ENCODE data around the gene STAC.
A peak's percentile ranks its signal among the peaks of the same experiment; 100 is the strongest.

The STAC gene, protein sequence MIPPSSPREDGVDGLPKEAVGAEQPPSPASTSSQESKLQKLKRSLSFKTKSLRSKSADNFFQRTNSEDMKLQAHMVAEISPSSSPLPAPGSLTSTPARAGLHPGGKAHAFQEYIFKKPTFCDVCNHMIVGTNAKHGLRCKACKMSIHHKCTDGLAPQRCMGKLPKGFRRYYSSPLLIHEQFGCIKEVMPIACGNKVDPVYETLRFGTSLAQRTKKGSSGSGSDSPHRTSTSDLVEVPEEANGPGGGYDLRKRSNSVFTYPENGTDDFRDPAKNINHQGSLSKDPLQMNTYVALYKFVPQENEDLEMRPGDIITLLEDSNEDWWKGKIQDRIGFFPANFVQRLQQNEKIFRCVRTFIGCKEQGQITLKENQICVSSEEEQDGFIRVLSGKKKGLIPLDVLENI

DNA sequence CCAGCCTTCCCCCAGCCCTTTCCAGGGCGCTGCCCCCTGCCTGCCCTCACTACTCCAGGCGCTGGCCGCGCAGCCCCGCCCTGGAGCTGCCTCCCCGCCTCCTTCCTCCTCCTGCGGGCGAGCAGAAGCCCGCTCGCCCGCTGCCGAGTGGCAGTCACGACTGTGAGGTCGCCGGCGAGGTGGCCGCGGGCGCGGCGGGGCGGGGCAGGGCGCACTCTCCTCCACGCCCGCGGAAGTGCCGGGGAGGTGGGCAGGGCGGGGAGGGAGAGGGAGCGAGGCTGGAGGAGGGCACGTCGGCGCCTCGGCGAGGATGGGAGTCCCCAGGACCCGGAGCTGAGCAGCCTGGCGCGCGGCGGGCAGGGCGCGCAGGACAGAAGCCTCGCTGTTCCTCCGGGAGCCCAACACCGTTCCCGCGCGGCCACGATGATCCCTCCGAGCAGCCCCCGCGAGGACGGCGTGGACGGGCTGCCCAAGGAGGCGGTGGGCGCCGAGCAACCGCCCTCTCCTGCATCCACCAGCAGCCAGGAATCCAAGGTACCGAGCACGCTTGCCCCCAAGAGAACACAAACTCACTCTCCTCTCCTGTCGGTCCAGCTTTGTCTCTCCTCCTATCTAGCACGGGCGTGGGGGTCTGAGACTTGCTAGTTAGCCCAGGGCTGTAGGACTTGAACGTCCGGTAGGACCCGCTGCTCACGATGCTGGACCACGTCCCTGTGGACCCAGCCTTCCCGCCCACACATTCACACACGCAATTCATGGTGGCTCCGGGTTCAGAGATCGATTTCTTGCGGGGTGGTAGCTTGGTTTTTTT is at the start of gene STAC:
STAC (plus strand) TSS at position 284 of the 811 bp plus-strand sequence; CDS start at position 424, 140 bp downstream.
- peak; percentile 52 for DNase-seq (ENCODE audit: low read depth)

DNA sequence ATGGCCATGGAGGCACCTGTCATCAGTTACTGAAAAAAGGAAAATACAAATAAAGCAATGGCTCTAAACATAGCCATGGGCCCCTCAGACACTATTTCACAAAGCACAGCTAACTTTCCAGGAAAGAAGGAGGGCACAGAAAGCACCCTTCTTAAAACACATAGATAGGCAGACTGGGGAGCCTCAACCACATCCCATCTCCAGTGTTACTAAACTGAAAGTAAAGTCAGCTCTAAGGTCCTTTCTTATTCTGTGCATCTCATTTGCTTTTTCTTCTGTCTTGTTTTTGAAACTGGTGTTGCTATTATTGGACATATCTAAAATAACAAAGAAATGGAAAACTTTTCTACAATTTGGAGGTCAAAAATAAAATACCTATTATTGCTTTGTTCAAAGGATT is 48.2 kb upstream of the STAC start:
- no peak for DNase-seq (ENCODE audit: low read depth)

DNA sequence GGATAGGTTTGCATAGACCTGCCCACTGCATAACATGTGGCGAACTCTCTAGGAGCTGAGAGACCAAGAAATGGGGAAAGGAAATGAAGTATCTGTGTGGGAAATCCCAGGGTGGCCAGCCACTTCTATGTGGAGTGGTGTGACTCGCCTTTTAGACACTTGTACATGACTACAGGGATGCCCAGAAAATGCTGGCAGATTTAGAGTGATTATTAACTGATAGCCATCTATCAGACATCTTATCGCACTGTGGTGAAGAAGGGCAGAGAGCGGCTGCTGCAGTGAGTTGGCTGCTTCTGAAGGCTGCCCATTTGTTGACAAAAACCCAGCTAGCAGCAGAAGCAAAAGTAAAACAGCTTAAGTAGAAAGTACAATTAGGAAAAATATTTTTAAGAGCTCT is 18.1 kb upstream of the STAC start:
- DNase-seq (ENCODE audit: low read depth): no peak

DNA sequence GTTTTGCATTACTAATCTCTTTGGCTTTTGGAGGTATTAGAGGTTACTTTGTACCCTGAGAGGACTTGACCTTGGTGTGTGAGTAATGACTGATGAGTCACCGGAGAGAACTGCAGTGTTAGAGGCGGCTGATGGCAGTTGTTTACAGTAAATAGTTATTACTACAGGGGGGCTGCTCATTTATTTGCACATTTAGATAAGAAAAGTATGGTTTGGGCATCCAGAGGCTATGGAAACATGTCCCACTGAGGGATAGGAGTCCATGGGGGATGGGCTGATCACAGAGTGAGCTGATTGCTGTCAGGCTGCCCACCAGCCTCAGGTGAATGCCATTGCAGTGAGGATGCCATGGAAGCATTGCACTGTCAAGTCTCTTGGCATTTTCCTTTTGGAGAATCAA is 17.3 kb upstream of the STAC start:
- DNase-seq (ENCODE audit: low read depth): no peak

DNA sequence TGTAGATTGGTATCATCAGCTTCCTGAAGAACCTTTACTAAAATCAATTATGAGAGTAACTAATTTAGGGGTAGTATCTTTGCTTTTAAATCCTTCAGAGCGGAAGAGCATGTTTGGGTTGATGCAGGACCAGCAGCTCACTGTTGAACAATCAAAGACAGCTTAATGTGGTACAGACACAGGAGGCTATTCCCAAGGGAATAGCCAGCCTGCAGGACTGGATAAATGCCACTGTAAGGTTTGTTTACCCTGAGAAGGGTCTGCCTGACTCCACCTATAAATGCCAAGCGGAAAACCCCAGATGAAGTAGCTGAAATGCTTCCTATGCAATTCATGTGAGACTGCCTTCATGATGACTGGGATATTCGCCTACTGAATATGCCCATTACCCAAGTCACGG is 16.0 kb upstream of the STAC start:
- DNase-seq (ENCODE audit: low read depth): no peak

DNA sequence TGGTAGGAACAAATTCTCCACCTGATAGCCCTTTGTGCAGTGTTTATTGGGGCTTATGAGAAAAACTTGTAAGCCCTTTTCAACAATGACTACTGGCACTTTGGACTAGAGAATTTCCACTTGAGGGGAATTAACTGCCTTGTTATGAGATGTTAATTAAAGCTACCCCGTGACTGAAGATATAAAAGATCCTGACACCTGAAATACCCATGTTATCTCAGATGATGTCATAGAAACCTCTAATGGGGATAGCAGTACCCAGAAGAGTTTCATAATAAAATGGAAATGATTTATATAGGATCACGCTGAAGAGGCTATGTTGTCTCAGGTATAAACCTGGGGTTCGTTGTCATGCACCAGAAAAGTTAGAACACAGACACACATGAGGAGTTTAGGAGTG is 14.5 kb upstream of the STAC start:
- no peak for DNase-seq (ENCODE audit: low read depth)

DNA sequence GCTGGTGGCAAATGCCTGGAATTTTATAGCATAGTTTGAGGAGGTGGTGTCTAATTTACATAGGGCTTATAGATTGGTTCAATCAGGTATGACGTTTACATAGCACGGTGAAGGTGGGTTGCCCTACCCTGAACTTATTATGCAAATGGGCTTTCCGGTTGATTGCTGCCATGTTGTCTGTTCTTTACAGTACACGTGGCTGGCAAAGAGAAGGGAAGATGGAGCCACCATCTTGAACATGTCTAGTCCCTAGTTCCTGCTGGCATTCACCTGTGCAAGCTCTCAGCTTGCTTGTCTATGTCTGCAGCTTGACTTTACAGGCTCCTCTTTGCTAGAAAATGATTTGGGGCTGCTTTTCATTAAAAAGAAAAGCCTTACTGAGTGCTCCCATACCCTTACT is 14.0 kb upstream of the STAC start:
- no peak for DNase-seq (ENCODE audit: low read depth)

DNA sequence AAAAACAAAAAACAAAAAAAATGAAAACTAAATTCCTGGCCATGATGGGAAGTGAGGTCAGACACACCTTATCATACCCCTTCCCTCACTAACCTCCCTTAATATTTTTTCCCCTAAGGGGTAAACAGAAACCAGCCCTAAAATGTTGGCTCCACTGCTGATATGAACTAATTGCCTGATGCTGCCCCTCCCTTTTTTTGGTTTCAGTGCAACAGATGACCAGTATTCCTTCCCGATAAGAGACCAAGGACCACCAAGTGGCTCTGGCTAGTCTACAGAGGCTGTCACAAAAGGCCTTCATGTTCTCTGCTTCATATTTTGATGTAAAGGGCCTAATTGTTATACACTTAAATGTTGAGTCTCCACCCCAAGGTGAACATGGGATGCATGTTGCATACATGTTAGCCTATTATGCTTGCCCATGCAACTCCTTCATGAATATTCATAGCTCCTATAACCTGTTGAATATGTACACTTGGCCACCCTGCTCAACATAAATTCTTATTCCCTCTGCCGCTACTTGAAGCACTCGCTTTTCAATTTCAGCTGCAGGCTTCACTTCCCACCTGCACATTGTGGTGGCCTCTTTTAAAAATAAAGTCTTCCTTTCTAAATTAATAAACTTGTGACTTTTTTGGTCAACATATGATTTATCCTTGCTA is 12.3 kb upstream of the STAC start:
- peak; percentile 72 for DNase-seq (ENCODE audit: low read depth)

DNA sequence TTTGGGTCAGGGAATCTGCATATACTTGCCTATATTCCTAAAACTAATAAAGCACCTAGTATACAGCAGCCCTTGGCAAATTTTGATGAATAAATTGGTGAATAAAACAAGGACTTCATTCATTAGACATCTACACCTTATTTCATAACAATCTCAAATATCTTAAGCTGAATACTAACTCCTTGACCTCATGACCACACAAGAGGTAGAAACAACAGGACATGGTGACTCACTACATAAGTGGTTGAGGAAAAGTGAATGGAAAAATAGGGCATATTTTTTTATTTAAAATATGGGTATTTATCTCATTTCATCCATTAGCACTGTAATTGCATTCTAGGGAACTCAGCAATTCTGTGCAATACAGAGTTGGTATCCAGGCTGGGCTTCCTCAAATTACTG is 7.8 kb upstream of the STAC start:
- DNase-seq (ENCODE audit: low read depth): no peak

DNA sequence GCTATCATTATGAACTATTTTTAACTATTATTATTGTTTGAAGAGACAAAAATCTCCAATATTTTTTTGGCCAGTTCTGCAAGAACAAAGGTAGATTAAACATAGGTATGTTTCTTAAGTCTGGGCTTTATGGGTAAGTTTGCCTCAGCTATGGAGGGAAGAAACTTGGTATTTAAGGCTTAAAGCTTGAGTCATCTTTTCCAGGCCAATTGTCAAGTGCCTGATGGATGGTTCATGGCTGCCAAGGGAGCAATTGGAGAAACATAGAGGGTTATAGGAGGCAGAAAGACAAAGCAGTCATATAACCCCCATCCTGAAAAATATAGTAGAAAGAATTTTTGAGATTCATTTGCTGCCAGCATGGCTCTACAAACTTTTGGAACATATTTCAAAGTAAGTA is 7.2 kb upstream of the STAC start:
- DNase-seq (ENCODE audit: low read depth): no peak

DNA sequence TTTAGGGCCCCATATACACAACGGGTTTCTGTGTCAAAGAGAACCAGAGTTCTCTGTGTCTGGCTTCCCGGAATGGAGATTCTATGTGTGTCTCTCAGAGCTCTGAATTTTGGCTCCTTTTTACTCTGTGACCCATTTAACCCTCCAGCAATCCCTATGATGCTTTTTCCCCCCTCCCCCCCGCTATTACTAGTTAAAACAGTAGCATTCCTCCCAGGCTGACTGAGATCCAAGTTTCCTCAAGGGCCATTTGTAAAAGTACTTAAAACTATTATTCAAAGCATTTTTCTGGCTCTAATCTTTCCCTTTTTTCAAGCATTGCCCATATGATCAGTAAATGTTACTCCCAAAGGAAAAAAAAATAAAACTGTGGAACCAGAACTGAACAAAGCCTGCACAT is 6.6 kb upstream of the STAC start:
- DNase-seq (ENCODE audit: low read depth): no peak

DNA sequence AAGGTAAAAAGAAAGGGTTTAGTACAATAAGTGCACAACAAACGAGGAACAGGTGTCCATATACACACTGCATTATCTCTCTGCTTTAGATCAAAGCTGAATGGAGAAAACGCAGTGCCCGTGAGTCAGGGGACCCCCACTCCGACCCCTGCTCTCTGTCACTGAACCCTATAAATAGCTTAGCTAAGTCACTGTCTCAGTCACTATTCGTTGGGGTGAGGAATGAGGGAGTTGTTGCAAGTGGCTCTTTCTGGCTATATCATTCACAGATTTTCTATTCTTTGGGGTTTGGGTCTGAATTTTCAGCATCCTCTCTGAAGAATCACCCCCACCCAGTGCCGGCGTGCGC is 458 bp upstream of the STAC start:
- DNase-seq (ENCODE audit: low read depth): no peak

DNA sequence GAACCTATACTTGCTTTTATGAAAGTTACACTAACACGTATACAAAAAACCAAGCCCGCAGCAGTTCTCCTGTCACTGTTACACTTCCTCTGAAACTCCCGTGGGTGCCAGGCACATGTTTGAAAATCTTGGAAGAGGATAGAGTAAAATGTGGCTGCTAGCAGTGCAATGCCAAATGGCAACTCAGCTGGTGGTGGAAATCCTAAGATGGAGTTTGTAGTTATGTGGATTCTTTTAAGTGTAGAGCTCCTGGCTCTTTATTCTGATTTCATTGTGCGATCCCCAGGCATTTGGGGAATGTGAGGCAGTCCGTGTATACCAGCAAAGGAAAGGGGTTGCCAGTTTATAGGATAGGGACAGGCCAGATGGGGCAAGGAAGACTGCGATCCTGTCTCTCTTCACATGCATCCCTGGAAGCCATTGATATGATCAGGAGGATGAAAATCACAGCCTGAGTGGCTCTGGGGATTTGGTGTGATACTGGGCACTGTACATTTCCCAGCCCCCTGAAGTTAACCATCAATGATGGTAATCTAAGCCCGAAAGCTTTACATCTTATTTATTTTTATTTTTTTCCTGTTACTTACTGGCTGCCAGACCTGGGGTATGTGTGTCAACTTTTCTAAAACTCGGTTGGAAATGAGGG is 1.1 kb downstream of the STAC start:
- no peak for DNase-seq (ENCODE audit: low read depth)

DNA sequence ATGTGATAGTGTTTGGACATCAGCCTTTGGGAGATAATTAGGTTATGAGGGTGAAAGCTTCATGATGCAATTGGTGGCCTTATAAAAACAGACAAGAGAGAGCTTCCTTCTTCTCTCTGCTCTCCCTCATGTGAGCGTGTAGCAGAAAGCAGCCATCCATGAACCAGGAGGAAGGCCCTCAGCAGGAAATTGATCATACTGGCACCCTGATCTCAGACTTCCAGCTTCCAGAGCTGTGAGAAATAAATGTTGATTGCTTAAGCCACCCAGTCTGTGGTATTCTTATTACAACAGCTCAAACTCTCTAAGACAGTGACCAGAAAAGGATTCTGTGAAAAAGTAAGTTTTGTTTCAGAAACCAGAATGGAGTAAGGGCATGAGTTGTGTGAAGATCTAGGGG is 13.3 kb downstream of the STAC start:
- DNase-seq (ENCODE audit: low read depth): no peak

DNA sequence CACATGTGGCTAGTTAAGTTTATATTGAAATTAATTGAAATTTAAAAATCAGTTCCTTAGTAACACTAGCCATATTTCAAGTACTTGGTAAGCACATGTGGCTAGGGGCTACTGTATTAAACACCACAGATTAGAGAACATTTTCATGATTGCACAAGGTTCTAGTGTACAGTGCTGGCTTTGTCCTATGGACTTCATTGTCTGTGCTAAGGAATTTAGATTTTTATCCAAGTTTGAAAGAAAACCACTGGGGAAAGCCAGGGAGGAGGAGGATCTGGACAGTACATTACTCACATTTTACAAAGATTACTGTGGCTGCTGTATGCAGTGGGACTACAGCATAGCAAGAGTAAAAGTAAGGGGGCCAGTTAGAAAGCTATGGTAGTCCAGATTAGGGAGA is 13.9 kb downstream of the STAC start:
- no peak for DNase-seq (ENCODE audit: low read depth)

DNA sequence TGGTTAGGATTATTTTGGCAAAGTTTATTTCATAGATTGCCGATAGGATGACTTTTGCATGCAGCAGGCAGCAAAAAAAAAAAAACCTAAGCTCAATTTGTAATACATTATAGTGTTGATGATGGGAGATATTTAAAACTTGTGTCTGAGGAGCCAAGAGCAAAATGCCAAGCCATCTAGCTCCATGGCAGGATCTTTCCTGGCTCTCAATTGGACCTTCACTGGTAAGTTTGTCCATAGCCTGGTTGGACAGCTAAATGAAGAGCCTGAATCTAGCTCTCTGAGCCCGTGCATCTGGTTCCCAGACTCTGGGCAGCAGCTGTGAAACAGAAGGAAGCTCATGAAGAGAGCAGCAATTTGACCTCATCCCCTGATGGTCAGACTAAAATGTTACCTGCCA is 17.5 kb downstream of the STAC start:
- no peak for DNase-seq (ENCODE audit: low read depth)

DNA sequence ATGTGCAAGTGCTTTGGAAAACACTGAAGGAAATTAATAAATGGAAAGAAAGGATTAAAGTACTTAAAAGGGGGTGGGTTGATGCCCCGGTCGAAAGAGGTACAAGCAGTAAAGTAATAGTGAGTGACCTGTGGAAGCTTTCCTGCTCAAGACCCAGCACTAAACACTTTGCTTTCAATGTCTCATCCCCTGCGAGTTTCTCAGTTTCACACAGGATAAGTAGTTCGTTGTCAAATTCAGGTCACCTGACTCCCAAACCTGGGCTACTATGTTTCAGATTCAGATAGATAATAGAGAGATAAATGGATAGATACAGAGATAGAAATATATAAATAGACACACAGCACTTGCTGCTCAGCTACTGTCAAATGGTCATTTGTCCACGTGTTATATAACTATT is 19.6 kb downstream of the STAC start:
- DNase-seq (ENCODE audit: low read depth): no peak

DNA sequence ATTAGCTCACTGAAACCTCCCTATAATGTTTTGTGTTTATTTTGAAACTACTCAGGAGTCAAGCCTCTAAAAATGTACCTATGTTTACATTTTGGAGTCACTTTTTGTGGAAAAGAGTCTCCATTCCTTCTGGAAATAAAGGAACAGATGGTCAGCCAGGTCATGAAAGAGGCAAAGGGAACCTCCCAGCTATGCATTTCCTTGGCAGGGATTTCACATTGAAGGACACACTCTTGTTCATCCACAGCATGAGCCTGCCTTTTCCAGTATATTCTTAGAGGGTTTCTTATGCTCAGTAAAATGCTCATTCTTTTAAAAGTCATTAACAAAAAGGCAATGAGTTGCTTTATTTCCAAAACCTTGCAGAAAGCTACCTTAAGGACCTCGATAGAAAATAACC is 20.8 kb downstream of the STAC start:
- DNase-seq (ENCODE audit: low read depth): no peak

DNA sequence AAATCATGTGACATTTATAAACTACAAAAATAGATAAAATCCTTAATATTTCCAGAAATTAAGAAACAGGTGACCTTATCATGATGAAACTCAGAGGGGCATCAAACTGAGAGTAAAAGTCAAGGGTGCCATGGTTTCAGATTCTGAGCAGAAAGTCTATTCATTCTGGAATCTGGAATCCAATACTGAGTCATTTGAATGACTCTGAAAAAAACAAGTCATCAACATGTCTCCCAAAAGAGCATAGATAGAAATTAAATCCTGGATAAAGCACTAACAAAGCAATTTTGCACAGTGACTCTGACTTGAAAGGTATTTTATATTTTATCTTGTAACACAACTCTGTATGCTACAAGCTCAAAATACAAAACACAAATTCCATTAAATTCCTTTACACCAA is 23.4 kb downstream of the STAC start:
- no peak for DNase-seq (ENCODE audit: low read depth)

DNA sequence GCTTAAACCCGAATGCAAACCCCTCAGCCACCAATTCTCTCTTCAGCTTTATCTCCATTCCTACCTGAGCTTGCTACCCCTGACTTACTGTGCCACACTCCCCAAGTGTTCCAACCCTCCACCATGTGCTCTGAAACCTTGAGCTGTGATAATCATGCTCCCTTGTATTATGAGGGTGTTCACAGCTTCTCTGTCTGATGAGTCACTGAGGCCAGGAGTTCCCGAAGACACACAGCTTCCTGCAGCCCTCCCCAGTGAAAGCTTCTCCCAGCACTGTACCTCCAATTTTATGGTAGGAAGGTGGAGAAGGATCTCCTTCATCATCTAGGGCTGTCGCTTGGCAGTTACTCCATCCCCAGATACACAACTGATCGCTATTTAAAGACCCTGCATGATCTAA is 24.9 kb downstream of the STAC start:
- no peak for DNase-seq (ENCODE audit: low read depth)

DNA sequence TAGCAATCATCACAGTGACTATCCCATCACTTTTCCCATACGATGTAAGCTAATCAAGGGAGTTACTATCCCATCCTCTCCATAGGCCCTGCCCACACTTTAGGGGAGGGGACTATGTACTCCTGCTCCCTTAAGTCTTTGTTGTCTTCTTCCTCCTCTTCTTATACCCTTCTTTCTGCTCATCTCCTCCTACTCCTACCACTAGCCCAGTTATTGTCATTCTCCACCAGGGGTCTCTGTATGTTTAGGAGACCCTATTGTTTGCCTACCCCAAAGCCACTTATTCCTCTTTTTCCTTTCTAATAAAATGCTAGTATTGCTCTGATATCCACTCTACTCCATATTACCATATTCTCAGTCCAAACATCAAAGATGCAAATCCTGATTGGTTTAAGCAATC is 27.8 kb downstream of the STAC start:
- no peak for DNase-seq (ENCODE audit: low read depth)

DNA sequence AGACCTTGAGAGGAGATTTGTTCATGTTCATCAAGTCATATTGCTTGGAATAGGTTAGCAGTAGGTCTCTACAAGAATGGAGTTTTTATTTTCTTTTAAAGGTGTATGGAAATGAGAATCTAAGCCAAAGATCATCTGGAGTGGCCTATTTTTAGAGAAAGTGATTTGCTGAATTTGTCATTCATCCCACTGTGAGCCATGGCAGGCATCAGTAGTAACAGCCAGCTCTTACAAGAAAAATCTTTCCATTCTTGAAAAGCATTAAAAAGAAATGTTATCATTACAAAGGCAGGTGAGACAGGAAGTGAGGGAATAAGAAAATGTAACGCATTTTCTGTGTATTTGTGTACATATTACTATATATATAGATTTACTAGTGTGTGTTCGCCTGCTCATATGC is 29.6 kb downstream of the STAC start:
- no peak for DNase-seq (ENCODE audit: low read depth)

DNA sequence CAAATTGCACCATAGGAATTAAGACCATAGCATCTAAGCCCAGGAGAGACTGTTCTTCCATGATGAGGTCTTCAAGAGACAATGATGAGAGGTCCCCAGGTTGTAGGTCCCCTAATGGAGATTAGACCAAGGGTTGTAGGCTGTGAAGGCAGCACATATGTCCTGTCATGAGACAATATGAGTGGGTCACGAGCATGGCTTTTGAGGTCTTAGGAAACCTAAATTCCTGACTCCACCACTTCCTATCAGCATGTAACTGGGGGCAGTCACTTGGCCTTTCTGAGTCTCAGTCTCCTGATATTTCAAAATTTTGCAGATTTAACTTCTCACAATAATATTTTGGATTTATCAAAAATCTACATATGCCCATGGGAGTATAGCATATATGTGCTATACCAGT is 31.3 kb downstream of the STAC start:
- DNase-seq (ENCODE audit: low read depth): no peak
